GM12891 (cell line): ENCODE measurements around the gene NHERF1.

Experiments used
- POLR2A ChIP-seq: IDR thresholded peaks from 2 replicates; pipeline ENCODE4 v1.6.1; 2011; ENCODE audit warnings: low read depth, low read length, control low read depth
- POLR2AphosphoS5 ChIP-seq: IDR thresholded peaks from 2 replicates; pipeline ENCODE4 v1.6.1; 2011; ENCODE audit warnings: low read depth, low read length, control low read depth

DNA sequence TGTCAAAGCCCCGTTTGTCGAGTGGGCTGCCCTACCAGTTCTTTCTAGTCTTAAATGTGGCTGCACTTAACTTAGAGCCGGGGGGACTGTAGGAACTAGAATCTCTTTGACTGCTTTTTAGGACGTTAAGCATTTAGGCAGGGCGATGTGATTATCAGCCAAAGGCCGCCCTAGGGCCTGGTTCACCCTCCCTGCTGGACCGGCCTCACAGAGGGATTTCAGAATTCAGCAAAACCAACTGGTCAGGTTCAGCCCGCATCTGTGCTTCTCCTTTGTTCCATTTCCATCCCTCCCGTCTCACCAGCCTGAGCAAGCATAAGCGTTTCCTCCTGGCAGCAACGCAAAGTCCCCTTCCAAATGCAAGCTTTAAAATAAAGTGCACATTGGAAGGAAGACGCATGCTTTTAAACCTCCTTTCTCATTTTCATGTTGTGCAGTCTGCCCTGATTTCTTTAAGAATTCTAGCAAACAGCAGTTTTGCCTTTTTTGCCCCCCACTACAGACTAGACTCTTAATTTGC, 44.2 kb downstream of the NHERF1 start:
- no peak for TF ChIP-seq POLR2AphosphoS5
- no peak for TF ChIP-seq POLR2A
